Measurements from ENCODE around the gene ADGRV1. TPM values are rescaled to one million over a fixed set of nuclear protein-coding genes. Genes with fewer than 3 reads are reported as not detected.
A peak's percentile ranks its signal among the peaks of the same experiment; 100 is the strongest.

The ADGRV1 gene
- total and polyA plus RNA-seq, 2 experiments from 2014 or later: 15.5 to 19.6 TPM

- H3K9me3 ChIP-seq (ENCODE audit: low read depth): no peaks in the 10 kb centered on the region
- DNase-seq (ENCODE audit: low read depth in 1 of 2, low spot score in 1 of 2): no peak
- H3K4me3 ChIP-seq: no peak overlapping the region
- no peaks in the 10 kb centered on the region for H3K27me3 ChIP-seq
- no peaks in the 10 kb centered on the region for H3K36me3 ChIP-seq
- TF ChIP-seq CTCF (IDR thresholded peaks at IDR 0.05; ENCODE audit: low read depth, low read length): no peak
- H3K4me1 ChIP-seq (ENCODE audit: low read depth): no peaks in the 10 kb centered on the region
- H3K27ac ChIP-seq: no peak overlapping the region
Measured at GRCh38 chr5:91069364-91069763, 510.8 kb downstream of the ADGRV1 start.

DNA sequence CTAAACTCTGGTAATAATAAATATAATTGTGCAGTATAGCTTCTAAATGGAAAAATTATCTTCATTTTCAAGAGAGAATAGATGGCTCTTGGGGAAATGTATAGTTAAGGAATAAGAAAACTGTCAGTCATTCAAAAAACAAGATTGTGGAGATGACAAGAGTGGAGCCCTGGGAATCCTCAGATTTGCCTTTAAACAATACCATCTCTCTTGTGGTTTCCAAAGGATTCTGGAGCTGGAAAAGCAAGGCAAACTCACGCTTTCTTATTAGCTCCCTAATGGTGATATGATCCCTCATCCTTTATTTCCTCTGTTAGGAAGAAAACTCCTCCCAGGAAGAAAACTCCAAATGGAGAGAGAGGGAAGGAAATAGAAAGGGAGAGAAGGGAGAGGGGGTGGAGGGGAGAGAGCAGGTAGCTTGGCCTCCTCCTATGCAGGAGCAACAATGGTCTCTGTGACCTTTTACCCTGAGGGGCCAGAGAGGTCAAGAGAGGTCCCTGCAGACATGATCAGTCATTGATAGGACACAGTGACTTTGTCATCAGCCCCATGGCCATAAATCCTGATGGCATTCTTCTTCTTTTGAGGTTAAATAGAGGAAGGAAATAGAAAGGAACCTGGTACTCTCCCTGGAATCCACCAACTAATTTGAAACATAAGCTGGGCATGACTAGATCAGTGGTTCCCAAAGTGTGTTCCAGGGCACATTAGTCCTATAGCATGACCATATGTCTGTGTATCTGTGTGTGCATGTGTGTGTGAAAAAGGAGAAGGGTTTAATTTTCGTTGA lies 512.4 kb downstream of the ADGRV1 start:
- DNase-seq (ENCODE audit: low read depth in 1 of 2, low spot score in 1 of 2): no peak
- Histone ChIP-seq H3K4me3 (no peak overlapping the region), H3K9me3 (ENCODE audit: low read depth) (no peaks in the 10 kb centered on the region), H3K4me1 (ENCODE audit: low read depth) (no peaks in the 10 kb centered on the region), H3K27ac (no peak overlapping the region), H3K36me3 (no peaks in the 10 kb centered on the region), H3K27me3 (no peaks in the 10 kb centered on the region)
- no peak for TF ChIP-seq CTCF (IDR thresholded peaks at IDR 0.05; ENCODE audit: low read depth, low read length)

GRCh38 chr5:91072881-91073280 lies 514.3 kb downstream of the ADGRV1 start:
- H3K4me3 ChIP-seq: no peak overlapping the region
- H3K9me3 ChIP-seq (ENCODE audit: low read depth): no peaks in the 10 kb centered on the region
- no peak for TF ChIP-seq CTCF (IDR thresholded peaks at IDR 0.05; ENCODE audit: low read depth, low read length)
- no peaks in the 10 kb centered on the region for H3K4me1 ChIP-seq (ENCODE audit: low read depth)
- H3K27me3 ChIP-seq: no peaks in the 10 kb centered on the region
- no peak overlapping the region for H3K27ac ChIP-seq
- no peaks in the 10 kb centered on the region for H3K36me3 ChIP-seq
- peak; percentile 27 to 28 for DNase-seq (ENCODE audit: low read depth in 1 of 2, low spot score in 1 of 2)

DNA sequence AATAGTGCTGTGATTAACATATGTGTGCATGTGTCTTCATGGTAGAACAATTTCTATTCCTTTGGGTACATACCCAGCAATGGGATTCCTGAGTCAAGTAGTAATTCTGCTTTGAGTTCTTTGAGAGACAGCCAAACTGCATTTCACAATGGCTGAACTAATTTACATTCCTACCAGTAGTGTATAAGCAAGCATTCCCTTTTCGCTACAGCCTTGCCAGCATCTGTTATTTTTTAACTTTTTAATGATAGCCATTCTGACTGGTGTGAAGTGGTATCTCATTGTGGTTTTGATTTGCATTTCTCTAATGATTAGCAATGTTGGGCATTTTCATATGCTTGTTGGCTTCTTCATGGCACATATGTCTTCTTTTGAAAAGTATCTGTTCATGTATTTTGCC lies 516.0 kb downstream of the ADGRV1 start:
- no peaks in the 10 kb centered on the region for H3K36me3 ChIP-seq
- H3K27ac ChIP-seq: no peak overlapping the region

GRCh38 chr5:91076138-91076537 lies 517.5 kb downstream of the ADGRV1 start:
- H3K9me3 ChIP-seq (ENCODE audit: low read depth): no peaks in the 10 kb centered on the region
- H3K36me3 ChIP-seq: no peaks in the 10 kb centered on the region
- no peaks in the 10 kb centered on the region for H3K4me1 ChIP-seq (ENCODE audit: low read depth)
- TF ChIP-seq CTCF (IDR thresholded peaks at IDR 0.05; ENCODE audit: low read depth, low read length): no peak
- no peak overlapping the region for H3K27ac ChIP-seq
- no peaks in the 10 kb centered on the region for H3K27me3 ChIP-seq
- DNase-seq (ENCODE audit: low read depth in 1 of 2, low spot score in 1 of 2): no peak
- H3K4me3 ChIP-seq: no peak overlapping the region

More for the DNA sequence above, 516.0 kb downstream of the ADGRV1 start:
- H3K27me3 ChIP-seq: no peaks in the 10 kb centered on the region
- peak in 1 of 2 donors; percentile 88 for DNase-seq (ENCODE audit: low read depth in 1 of 2, low spot score in 1 of 2)
- TF ChIP-seq CTCF (IDR thresholded peaks at IDR 0.05; ENCODE audit: low read depth, low read length): peak; percentile 22
- no peaks in the 10 kb centered on the region for H3K9me3 ChIP-seq (ENCODE audit: low read depth)
- H3K4me1 ChIP-seq (ENCODE audit: low read depth): no peaks in the 10 kb centered on the region
- H3K4me3 ChIP-seq: no peak overlapping the region
